Measurements from ENCODE around the gene CAMSAP1.
A peak's percentile ranks its signal among the peaks of the same experiment; 100 is the strongest.

The CAMSAP1 gene

DNA sequence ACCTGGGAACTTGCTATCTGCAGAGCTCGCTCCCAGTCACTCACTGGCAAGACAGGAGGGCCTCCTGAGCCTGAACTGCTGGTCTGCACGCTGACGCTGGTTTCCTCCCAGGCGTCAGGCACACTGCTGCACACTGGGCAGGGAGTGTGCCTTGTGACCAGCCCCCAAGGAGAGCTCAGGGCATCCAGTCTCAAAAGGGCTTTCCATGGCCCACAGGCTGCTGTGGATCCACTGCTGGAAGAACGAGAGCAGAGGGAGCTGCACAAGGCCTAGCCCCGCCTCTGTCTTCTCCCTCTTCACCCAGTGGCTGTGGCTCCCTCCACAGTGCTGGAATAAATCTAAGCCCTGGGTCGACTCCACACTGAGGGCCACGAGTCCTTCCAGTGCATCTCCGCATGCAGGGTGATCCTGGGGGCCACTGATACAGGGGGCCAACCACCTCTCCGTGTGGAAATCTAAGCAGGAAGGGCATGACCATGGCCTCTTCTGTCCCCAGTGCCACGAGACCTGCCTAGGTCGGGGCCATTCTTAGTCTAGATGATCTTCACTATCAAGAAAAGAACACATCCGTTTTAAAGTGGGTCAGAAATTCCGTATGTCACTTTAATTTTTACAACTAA is 93.6 kb downstream of the CAMSAP1 start:
- DNase-seq (ENCODE audit: low spot score) = no peak

GRCh38 chr9:135812961-135813360 is 94.4 kb downstream of the CAMSAP1 start:
- no peak for DNase-seq (ENCODE audit: low spot score)

DNA sequence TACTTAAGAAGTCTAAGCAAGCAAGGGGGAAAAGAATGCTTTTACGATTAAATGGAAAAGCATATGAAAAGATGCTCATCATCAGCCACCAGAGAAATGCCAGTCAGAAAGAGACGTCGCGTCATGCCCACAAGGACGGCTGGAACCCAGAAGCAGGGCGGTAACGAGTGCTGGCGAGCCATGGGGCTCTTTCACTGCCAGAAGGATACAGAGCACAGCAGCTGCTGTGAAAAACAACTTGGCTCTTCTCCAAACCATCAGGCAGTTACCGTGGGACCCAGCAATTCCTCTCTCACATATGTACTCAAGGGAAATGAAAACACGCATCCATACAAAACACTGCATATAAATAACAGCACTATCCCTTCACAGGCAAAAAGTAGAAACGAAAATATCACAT is 95.5 kb downstream of the CAMSAP1 start:
- DNase-seq (ENCODE audit: low spot score) = no peak

DNA sequence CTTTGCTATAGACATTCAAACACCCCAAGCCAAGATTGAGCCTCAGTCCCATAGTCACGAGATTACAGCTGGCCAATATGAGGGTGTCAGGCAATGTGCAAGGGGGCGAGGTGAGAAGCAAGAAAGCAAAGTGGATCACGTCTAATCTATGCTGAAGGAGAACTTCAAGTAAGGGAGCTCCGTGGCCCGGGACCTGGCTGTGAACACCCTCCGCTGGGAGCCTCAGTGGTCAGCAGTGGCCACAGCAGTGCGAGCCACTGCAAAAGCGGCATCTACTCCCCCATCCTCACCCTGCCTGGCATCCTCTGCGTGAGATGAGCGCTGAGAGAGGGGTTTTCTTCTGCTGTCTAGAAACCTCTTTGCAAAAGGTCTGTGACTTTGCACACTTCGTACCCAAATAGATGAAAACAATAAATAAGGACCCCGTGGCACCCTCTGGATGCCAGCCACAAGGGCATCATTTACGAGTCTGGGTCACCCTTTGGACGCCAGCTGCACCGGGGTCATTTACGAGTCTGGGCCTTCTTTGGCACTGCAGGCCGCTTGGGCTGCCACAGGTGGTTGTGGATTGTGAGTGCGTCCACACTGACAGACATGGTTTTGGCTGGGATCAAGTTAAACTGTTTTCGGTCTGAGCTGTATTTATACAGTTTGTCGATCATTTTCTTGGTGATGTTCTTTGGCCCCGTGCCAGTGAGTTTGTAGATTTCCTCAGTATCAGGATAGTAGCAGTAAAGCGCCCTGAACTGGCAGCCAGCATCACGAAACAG is 96.4 kb downstream of the CAMSAP1 start:
- no peak for DNase-seq (ENCODE audit: low spot score)

DNA sequence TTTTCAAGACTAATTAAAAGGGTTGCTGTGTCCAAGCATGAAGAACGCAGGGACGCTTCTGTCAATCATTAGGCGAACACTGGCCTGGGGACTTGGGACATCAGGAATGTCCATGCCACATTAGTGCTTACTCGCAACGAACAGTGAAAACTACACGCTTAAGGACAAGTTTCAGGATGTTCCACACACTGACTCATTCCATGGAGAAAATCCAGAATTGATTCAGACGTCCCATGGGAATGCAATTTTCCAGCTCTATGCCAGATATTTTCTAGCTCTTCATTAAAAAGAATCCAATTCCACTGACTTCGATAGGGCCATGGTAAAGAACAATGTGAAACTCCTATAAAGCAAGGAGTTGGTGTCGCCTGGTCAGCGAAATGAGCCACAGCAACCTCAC is 98.2 kb downstream of the CAMSAP1 start:
- DNase-seq (ENCODE audit: low spot score) = no peak

DNA sequence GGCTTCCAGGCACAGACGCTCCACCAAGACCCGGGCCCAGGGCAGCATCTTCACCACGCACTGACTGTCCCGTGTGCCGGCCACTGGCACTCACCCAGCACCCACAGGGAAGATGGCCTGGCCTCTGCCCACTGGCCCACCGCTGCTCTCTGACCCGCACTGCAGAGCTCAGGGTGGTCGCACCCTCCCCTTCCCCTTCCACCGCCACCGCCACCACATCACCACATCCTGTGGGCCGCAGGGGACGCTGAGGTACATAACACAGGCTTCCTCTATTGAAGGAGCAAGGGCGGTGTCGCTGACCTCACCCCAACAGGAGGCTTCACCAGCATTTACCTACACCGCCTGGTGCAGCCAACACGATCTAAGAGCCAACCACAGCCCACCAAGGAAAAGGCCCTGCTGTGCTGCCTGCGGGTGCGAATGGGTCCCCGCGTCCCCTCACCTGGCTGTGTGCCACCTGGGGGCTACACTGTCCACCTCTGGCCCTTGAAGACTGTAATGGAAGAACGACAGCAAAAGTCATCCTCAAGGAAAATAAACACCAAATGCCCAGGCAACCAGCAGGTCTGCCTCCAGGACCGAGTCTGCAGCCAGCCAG is 101.8 kb downstream of the CAMSAP1 start:
- DNase-seq (ENCODE audit: low spot score) = no peak

GRCh38 chr9:135804581-135805421 is 102.5 kb downstream of the CAMSAP1 start:
- no peak for DNase-seq (ENCODE audit: low spot score)

DNA sequence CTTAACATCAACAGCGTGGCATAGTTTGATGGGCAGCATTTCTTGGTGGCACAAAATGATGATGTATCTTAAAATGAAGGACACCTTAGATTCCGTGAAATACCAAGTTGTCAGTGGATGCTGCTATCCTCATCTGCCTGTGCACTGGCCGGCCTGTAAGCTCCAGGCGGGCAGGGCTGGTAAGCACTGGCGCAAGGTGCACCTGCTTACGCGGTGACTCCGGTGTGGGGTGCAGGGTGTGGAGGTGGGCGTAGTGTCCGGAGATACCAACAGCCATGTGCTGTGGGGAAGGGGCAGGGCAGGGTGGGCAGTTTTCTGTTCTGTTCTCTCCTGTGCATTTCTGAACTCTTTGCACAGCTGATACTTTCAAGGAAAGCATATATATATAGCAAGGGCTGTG is 103.9 kb downstream of the CAMSAP1 start:
- no peak for DNase-seq (ENCODE audit: low spot score)

- no peak for DNase-seq (ENCODE audit: low spot score)
Observed at GRCh38 chr9:135802876-135803419, 104.4 kb downstream of the CAMSAP1 start.

DNA sequence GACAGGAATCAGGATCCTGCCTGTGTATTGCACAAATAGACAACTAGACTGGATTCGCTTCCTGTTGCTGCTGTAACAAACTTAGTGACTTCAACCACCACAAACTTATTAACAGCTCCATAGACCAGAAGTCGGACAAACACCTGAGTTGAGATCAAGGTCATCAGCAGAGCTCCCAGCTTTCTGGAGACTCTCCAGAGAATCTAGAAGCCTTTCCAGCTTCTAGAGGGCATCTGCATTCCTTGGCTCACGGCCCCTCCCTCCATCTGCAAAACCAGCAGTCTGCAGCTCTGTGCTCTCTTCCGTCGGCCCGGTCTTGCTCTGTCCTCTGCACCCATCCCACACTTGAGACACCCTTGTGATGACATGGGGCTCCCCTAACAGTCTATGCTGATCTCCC is 106.3 kb downstream of the CAMSAP1 start:
- DNase-seq (ENCODE audit: low spot score) = no peak

- DNase-seq (ENCODE audit: low spot score) = no peak
Observed at GRCh38 chr9:135799261-135799660, 108.1 kb downstream of the CAMSAP1 start.

DNA sequence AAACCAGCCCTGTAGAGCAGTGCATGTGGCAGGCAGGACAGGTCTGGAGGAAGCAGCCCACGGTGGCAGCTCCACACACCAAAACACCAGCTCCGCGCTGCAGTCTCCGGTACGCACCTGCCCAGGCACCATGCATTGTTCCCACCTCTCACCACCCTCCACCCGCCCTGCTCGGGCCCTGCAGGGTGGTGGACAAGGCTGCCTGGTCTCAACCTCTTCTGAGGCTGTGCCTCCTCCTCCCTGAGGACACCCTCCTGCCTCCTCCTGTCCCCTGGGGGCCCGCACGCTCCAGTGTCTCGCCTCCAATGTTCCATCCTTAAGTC is 109.1 kb downstream of the CAMSAP1 start:
- DNase-seq (ENCODE audit: low spot score) = no peak

DNA sequence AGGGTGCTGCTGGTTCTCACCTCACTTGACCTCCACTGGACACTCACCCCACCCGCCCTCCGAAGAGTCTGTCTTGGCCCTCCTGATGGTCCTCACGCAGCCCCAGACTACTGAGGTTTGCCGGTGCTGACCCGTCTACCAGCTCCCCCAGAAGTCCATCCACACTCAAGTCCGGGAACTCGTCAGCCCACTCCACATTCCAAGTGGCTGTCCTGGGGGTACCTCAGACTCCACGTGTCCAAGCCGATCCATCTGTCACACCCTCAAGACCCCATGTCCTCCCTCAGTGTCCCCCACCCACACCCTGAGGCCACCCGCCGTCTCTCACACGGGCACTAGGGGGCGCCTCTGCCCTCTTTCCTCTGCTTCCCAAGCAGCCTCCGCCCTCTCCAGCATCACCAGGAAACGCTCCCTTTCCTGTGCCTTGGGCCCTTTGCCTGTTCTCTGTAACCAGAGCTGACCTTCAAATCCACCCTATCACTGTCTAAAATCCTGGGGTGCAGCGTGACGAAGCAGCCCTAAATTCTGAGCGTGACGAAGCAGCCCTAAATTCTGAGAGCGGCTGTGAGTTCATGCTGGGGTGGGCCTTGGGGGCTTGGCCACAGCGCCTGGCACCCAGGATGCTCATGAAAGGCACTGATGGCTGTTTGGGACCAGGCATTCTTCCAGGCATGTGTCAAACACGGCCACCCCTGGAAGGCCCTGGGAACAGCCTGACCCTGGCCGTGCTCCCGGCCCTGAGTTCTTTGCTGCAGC is 109.7 kb downstream of the CAMSAP1 start:
- peak; percentile 44 for DNase-seq (ENCODE audit: low spot score)

GRCh38 chr9:135796784-135797485 is 110.4 kb downstream of the CAMSAP1 start:
- no peak for DNase-seq (ENCODE audit: low spot score)

GRCh38 chr9:135795391-135795790 is 112.0 kb downstream of the CAMSAP1 start:
- DNase-seq (ENCODE audit: low spot score) = no peak

DNA sequence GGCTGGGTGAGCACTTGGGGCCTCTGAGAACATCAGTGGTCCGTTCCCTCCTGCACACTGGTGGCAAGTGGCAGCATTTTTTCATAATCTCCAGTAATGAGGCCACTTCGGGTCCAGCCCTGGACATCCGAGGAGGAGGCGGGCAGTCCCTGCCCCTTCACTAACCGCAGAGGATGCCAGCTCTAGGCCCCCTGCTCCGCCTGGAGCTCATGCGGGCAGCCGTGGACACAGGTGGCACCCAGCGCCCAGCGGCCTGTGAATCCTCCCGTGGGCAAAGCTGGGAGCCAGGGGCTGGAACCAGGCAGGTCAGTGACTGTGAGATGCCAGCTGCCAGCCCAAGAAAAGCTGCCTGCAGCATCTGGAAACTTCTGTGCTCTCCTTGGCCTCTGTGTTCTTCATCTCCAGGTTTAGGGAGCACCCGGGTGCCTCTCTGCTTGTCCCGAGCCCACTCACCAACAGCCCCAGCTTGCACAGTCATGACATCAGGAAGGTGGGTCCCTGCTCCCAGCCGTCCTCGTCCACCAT is 112.9 kb downstream of the CAMSAP1 start:
- DNase-seq (ENCODE audit: low spot score) = no peak

- DNase-seq (ENCODE audit: low spot score) = no peak
Observed at GRCh38 chr9:135794057-135794335, 113.3 kb downstream of the CAMSAP1 start.

DNA sequence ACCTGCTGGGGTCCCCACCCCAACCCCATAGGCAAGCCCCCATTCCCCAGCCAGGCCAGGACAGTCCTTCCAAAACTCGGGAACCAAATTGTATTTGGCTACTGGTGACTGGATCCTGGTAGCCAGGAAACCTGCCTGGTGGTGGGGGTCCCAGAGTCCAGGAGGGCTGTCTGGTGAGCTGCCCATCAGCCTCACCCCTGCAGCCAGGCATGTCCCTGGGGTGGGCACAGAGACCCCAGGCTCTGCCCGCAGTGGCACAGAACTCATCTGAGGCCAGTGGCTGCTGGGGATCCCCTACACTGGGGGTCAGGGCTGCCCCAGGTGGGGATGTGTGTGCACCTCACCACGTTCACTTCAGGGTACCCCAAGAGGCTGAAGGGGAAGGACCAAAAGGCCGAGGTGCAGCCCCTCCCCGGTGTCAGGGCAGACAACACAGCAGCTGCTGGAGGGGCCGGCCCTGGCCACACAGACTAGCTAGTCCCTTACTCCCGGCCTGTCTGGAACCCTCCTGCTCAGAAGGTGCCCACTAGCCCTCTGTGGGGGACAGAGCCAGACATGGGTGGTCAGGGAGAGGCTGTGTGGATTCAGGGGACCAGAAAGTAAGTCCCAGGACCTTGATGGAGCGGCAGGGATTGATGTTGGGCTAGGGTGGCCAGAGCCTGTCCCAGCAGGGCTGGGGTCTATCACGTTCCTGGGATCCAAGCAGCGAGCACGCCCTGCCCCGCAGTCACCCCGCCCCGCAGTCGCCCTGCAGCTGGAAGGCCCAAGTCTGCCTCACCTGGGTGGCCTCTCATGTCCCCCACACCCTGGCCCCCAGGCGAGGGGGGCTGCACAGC is 113.9 kb downstream of the CAMSAP1 start:
- no peak for DNase-seq (ENCODE audit: low spot score)

DNA sequence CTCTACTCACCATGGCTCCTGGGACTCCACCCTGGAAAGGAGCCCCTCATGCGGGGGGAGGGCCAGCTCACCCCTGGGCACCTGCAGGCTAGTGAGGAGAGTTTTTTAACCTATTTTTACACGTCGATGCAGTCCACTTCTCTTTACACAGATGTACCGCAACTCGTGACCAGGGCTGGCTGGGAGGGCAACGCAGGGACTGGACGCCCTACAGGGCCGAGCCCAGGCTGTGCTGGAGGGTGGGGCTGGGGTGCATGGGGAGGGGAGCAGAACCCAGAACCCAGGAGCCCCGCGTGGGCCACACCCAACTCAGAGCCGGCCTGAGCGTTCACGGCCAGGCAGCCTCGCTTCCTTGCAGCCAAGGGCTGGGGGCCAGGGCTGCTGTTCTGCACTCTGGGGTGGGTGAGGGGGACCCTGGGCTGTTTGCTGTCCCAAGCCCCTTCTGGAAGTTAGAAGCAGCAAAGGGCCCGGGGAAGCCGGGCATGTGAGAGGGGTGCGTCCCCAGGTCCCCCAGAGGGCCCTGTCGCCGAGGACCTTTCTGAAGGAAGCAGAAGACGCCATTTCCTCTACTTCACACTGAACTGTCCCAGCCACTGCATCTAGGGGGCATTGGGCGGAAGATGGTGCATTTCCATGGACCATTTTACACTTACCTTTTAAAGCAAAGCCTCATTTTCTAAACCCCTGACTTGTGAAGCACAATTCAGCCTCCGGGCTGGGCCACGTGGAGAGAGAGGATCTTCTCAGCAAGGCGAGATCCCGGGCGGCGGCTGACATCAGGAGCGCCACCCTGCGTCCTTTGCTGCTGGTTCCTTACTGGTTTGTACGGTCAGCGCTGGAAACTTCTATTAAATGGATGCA is 114.8 kb downstream of the CAMSAP1 start:
- no peak for DNase-seq (ENCODE audit: low spot score)

Measured in germinal center (tissue), 1 donor.